HG03066 (cell line): ENCODE measurements around the gene TYMP.
"Not testable (repeated sequence)": the region's sequence is repeated elsewhere in the genome, so short reads cannot be mapped to it uniquely, and the experiment has no call there.

Experiments
- ATAC-seq: cut with Tn5 transposase; IDR thresholded peaks from one replicate; pipeline ENCODE4 v1.9.1; 2021; ENCODE audit warnings: low read depth; ENCODE audit not compliant: unreplicated experiment

Gene TYMP

GRCh38 chr22:50542416-50542927, 12.7 kb upstream of the TYMP start:
- ATAC-seq: no peak

GRCh38 chr22:50541667-50542026, 11.8 kb upstream of the TYMP start:
- ATAC-seq: not testable (repeated sequence)

GRCh38 chr22:50540381-50540780, 10.6 kb upstream of the TYMP start:
- no peak for ATAC-seq

GRCh38 chr22:50537765-50538164, 8.0 kb upstream of the TYMP start:
- no peak for ATAC-seq

GRCh38 chr22:50536226-50536625, 6.4 kb upstream of the TYMP start:
- ATAC-seq: no peak

- no peak for ATAC-seq
Measured at GRCh38 chr22:50535113-50535512, 5.3 kb upstream of the TYMP start.

- not testable (repeated sequence) for ATAC-seq
Measured at GRCh38 chr22:50533856-50534711, 4.3 kb upstream of the TYMP start.

- no peak for ATAC-seq
Measured at GRCh38 chr22:50532824-50533796, 3.3 kb upstream of the TYMP start.

- ATAC-seq: no peak
Measured at GRCh38 chr22:50531962-50532674, 2.3 kb upstream of the TYMP start.

GRCh38 chr22:50531546-50531961, 1.7 kb upstream of the TYMP start:
- ATAC-seq: no peak

- ATAC-seq: no peak
Measured at GRCh38 chr22:50530877-50531545, 1.2 kb upstream of the TYMP start.

GRCh38 chr22:50530580-50530876, 716 bp upstream of the TYMP start:
- no peak for ATAC-seq

GRCh38 chr22:50529416-50529896, 356 bp downstream of the TYMP start:
- no peak for ATAC-seq

- ATAC-seq: no peak
Measured at GRCh38 chr22:50528682-50529415, 963 bp downstream of the TYMP start.

- no peak for ATAC-seq
Measured at GRCh38 chr22:50527921-50528681, 1.7 kb downstream of the TYMP start.

GRCh38 chr22:50526834-50527801, 2.7 kb downstream of the TYMP start:
- ATAC-seq: no peak

GRCh38 chr22:50526108-50526833, 3.5 kb downstream of the TYMP start:
- ATAC-seq: peak; percentile 26
